PC-3 (cell line): ENCODE measurements around the gene EFCAB11.

Experiments used
- CTCF ChIP-seq: fragments of 300-600 bp; sonication (generic); conservative IDR thresholded peaks from 2 replicates; pipeline ENCODE4 v1.5.1; 2017; ENCODE audit warnings: antibody characterized with exemption, low read depth, mild to moderate bottlenecking, low read length
- EZH2 ChIP-seq: fragments of 300-600 bp; sonication (generic); IDR thresholded peaks from one replicate; pipeline ENCODE4 v1.6.1; 2017; ENCODE audit warnings: antibody characterized with exemption, mild to moderate bottlenecking, low read length; ENCODE audit not compliant: unreplicated experiment

GRCh38 chr14:89855961-89856656, 98.4 kb downstream of the EFCAB11 start:
- TF ChIP-seq CTCF (no peak), EZH2 (no peak)
